ENCODE measurements around the gene UNC5C.

Gene UNC5C

DNA sequence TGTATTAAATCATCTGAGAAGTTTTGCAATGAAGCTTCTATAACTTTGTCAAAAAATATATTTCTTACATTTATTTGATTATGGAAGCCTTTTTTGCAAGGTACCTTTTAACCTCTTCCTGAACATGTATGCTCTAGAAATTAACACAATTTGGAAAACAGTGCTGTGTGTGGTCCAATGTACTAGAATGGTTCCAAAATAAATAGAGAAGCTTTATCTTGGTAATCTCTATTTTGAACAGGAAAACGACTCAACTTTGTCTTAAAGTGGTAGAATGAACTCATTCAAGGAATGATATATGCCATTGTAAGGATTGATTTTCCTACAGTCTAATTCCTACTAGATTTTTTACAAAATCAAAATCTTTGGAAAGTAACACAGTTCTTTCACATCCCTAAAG is 248.5 kb downstream of the UNC5C start:
- ChIA-PET POLR2A (no interaction called here), CTCF (interaction anchor here (0.6 kb wide), 1 partner anchor 59 kb away, joined by 4 read pairs; no protein-coding TSS in a partner anchor)
- DNase-seq (ENCODE audit: extremely low spot score), result no peak
- TF ChIP-seq CTBP1 (IDR thresholded peaks at IDR 0.05; ENCODE audit: borderline replicate concordance) (no peak), FOXA1 (IDR thresholded peaks at IDR 0.05) (no peak), FOXM1 (IDR thresholded peaks at IDR 0.05; ENCODE audit: borderline replicate concordance) (no peak), BHLHE40 (IDR thresholded peaks at IDR 0.05; ENCODE audit: borderline replicate concordance) (no peak), TARDBP (IDR thresholded peaks at IDR 0.05) (no peak), LEF1 (IDR thresholded peaks at IDR 0.05; ENCODE audit: borderline replicate concordance) (no peak), ARNT (IDR thresholded peaks at IDR 0.05) (no peak), SUZ12 (IDR thresholded peaks at IDR 0.05) (no peak), FOXK2 (IDR thresholded peaks at IDR 0.05) (no peak), L3MBTL2 (conservative IDR thresholded peaks at IDR 0.05) (no peak), HDGF (IDR thresholded peaks at IDR 0.05; ENCODE audit: borderline replicate concordance) (no peak), NFRKB (IDR thresholded peaks at IDR 0.05) (no peak)
- TF ChIP-seq, protein P1, sequence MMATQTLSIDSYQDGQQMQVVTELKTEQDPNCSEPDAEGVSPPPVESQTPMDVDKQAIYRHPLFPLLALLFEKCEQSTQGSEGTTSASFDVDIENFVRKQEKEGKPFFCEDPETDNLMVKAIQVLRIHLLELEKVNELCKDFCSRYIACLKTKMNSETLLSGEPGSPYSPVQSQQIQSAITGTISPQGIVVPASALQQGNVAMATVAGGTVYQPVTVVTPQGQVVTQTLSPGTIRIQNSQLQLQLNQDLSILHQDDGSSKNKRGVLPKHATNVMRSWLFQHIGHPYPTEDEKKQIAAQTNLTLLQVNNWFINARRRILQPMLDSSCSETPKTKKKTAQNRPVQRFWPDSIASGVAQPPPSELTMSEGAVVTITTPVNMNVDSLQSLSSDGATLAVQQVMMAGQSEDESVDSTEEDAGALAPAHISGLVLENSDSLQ (IDR thresholded peaks at IDR 0.05), result no peak

- ChIA-PET CTCF (no interaction called here), POLR2A (no interaction called here)
- DNase-seq (ENCODE audit: extremely low spot score), result no peak
- TF ChIP-seq HDGF (IDR thresholded peaks at IDR 0.05; ENCODE audit: borderline replicate concordance), result no peak
Observed at GRCh38 chr4:95296052-95296451, 252.7 kb downstream of the UNC5C start.

GRCh38 chr4:95295157-95295556 is 253.6 kb downstream of the UNC5C start:
- ChIA-PET CTCF (no interaction called here), POLR2A (no interaction called here)
- DNase-seq (ENCODE audit: extremely low spot score), result no peak
- TF ChIP-seq FOXA1 (IDR thresholded peaks at IDR 0.05) (no peak), ELF4 (IDR thresholded peaks at IDR 0.05) (no peak), HDGF (IDR thresholded peaks at IDR 0.05; ENCODE audit: borderline replicate concordance) (no peak), L3MBTL2 (conservative IDR thresholded peaks at IDR 0.05) (no peak), TARDBP (IDR thresholded peaks at IDR 0.05) (no peak), LEF1 (IDR thresholded peaks at IDR 0.05; ENCODE audit: borderline replicate concordance) (no peak), SP1 (IDR thresholded peaks at IDR 0.05) (no peak), ZNF384 (IDR thresholded peaks at IDR 0.05) (no peak), CTBP1 (IDR thresholded peaks at IDR 0.05; ENCODE audit: borderline replicate concordance) (no peak), FOXK2 (IDR thresholded peaks at IDR 0.05) (no peak), BHLHE40 (IDR thresholded peaks at IDR 0.05; ENCODE audit: borderline replicate concordance) (no peak)
- TF ChIP-seq, protein P1 (IDR thresholded peaks at IDR 0.05), result no peak

DNA sequence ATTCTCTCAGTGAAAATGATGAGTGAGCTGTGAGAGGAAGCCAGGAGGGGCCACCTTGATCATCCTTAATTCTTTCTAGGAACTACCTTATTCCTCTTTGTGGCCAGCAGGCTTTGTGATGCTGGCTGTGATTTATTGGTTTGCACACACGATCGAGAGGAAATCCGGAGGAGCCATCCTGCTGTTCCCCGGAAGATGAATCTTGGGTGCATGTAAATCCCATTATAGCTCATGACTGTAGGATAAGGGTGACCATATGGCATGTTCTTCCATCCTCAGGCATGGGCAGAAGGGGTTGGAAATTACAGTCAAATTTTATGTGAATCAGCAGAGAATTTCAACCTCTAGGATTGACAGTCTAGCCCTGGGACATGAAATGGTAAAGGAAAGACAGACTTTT is 254.5 kb downstream of the UNC5C start:
- POLR2A ChIA-PET, result no interaction called here

DNA sequence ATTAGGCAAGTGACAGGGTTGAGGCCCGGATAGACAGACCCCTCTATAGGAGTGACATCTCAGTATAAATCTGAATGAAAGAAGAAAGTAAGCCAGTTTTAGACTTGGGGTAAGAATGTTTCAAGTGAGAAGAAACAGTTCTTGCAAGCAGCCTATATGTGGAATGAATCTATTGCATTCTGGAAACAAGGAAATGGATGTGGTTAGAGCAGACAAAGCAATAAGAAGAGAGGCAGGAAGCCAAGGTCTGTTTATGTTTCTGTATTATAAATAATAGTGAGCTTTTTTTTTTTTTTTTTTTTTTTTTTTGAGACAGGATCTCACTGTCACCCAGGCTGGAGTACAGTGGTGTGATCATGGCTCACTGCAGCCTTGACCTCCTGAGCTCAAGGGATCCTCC is 255.8 kb downstream of the UNC5C start:
- no peak for TF ChIP-seq ELF4 (IDR thresholded peaks at IDR 0.05)
- TF ChIP-seq TARDBP (IDR thresholded peaks at IDR 0.05), result no peak
- no peak for TF ChIP-seq LEF1 (IDR thresholded peaks at IDR 0.05; ENCODE audit: borderline replicate concordance)
- TF ChIP-seq BHLHE40 (IDR thresholded peaks at IDR 0.05; ENCODE audit: borderline replicate concordance), result no peak
- TF ChIP-seq, protein P1 (IDR thresholded peaks at IDR 0.05), result no peak
- TF ChIP-seq ARNT (IDR thresholded peaks at IDR 0.05), result no peak
- no peak for TF ChIP-seq L3MBTL2 (conservative IDR thresholded peaks at IDR 0.05)
- TF ChIP-seq FOXK2 (IDR thresholded peaks at IDR 0.05), result no peak
- no peak for TF ChIP-seq FOXM1 (IDR thresholded peaks at IDR 0.05; ENCODE audit: borderline replicate concordance)
- TF ChIP-seq ZNF384 (IDR thresholded peaks at IDR 0.05), result no peak
- no peak for TF ChIP-seq FOXA1 (IDR thresholded peaks at IDR 0.05)
- no peak for TF ChIP-seq SP1 (IDR thresholded peaks at IDR 0.05)
- ChIA-PET POLR2A (no interaction called here), CTCF (no interaction called here)
- no peak for DNase-seq (ENCODE audit: extremely low spot score)

More for the DNA sequence above, 254.5 kb downstream of the UNC5C start:
- no peak for DNase-seq (ENCODE audit: extremely low spot score)
- CTCF ChIA-PET, result no interaction called here
- no peak for TF ChIP-seq SP1 (IDR thresholded peaks at IDR 0.05)
- no peak for TF ChIP-seq NFRKB (IDR thresholded peaks at IDR 0.05)
- TF ChIP-seq ELF4 (IDR thresholded peaks at IDR 0.05), result no peak
- no peak for TF ChIP-seq FOXM1 (IDR thresholded peaks at IDR 0.05; ENCODE audit: borderline replicate concordance)
- TF ChIP-seq LEF1 (IDR thresholded peaks at IDR 0.05; ENCODE audit: borderline replicate concordance), result no peak
- no peak for TF ChIP-seq BHLHE40 (IDR thresholded peaks at IDR 0.05; ENCODE audit: borderline replicate concordance)
- no peak for TF ChIP-seq L3MBTL2 (conservative IDR thresholded peaks at IDR 0.05)
- TF ChIP-seq HDGF (IDR thresholded peaks at IDR 0.05; ENCODE audit: borderline replicate concordance), result no peak
- no peak for TF ChIP-seq ARNT (IDR thresholded peaks at IDR 0.05)
- TF ChIP-seq FOXK2 (IDR thresholded peaks at IDR 0.05), result no peak
- no peak for TF ChIP-seq TARDBP (IDR thresholded peaks at IDR 0.05)
- TF ChIP-seq ZNF384 (IDR thresholded peaks at IDR 0.05), result no peak
- TF ChIP-seq, protein P1 (IDR thresholded peaks at IDR 0.05), result no peak
- no peak for TF ChIP-seq SUZ12 (IDR thresholded peaks at IDR 0.05)

DNA sequence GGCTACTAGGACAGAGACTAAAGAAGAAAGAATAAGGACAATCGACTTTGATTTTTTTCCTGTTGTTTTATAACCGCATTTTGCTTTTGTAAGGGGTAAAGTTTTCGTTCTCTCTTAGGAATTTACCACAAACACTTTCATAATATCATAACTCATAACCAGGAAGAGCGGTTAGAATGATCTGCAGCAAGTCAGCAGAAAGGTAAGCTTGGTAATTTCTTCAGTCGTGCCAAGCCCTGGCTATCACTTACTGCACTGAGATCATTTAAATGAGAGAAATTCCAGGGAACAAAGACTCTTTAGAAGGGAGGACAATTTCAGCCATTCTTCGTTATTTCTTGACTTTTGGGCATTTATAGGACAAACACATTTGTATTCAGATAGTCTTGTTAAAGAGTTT is 258.1 kb downstream of the UNC5C start:
- TF ChIP-seq FOXA1 (IDR thresholded peaks at IDR 0.05), result no peak
- DNase-seq (ENCODE audit: extremely low spot score), result no peak
- ChIA-PET POLR2A (no interaction called here), CTCF (no interaction called here)

All from HEK293T (cell line).